K562 (cell line): ENCODE data around the gene HLA-DRB5. TPM values are rescaled to one million over a fixed set of nuclear protein-coding genes. Genes with fewer than 3 reads are reported as not detected.

Experiments
- ATAC-seq: fragments of 200-7000 bp; cut with Tn5 transposase; 3 replicates; pipeline ENCODE4 v1.9.1; 2020; ENCODE audit warnings: moderate library complexity
- BruUV-seq: library from RNA; stranded (reverse); fragments of 400-500 nt; replicated peaks from 2 replicates; lab custom pipeline; 2021; lab: Mats Ljungman, UMichigan
- CTCF ChIA-PET: fragments of 300-600 bp; formaldehyde crosslinking; extraction: SDS; loops from one replicate; lab custom pipeline; 2021; ENCODE audit warnings: low intra/inter-chr PET ratio; lab: Yijun Ruan, JAX
- POLR2A ChIA-PET: fragments of 300-600, 350-650 bp; sonication (Branson Sonifier 250); formaldehyde crosslinking; extraction: SDS; loops from one replicate; lab custom pipeline; 2021; ENCODE audit warnings: antibody characterized with exemption, inconsistent platforms; lab: Yijun Ruan, JAX
- DNase-seq, 4 experiments: peaks; one replicate each; pipeline versions ENCODE4 v3.0.0 to v3.0.0-alpha.2; 2011 to 2018; ENCODE audit warnings: low spot score in 3 of 4, mixed read lengths in 3 of 4; ENCODE audit errors: extremely low read depth in 1 of 4
- FAIRE-seq: peaks from 2 replicates; lab custom pipeline; 2011; peaks lifted over from hg19 to GRCh38; lab: Jason Lieb, UNC
- H2AFZ ChIP-seq: 2 replicates; pipeline ENCODE4 v1.6.0; 2011; ENCODE audit warnings: low read depth, low read length, control low read depth, inconsistent platforms
- H3K27ac ChIP-seq: fragments of 200-600 bp; 3 replicates; pipeline ENCODE4 v1.8.0; 2011; ENCODE audit warnings: low read depth, mild to moderate bottlenecking, control low read depth, inconsistent platforms, low read length, moderate library complexity, mixed read lengths; ENCODE audit errors: extremely low read depth
- H3K27me3 ChIP-seq, 2 experiments: fragments of 300-600 bp in 1 of 2; 2 replicates in 1 of 2; 3 replicates in 1 of 2; pipeline versions ENCODE4 v1.6.0 to v1.8.0; 2011; ENCODE audit warnings: inconsistent platforms in 2 of 2, low read length in 2 of 2, mild to moderate bottlenecking in 1 of 2, mixed read lengths in 1 of 2, moderate library complexity in 1 of 2; ENCODE audit not compliant: control insufficient read depth in 2 of 2, insufficient read depth in 2 of 2
- H3K36me3 ChIP-seq: fragments of 300-600 bp; 3 replicates; pipeline ENCODE4 v1.8.0; 2011; ENCODE audit warnings: mild to moderate bottlenecking, low read length, inconsistent platforms; ENCODE audit not compliant: control insufficient read depth, insufficient read depth
- H3K4me1 ChIP-seq, 2 experiments: fragments of 200-600 bp in 1 of 2; replicated peaks in 1 of 2; 2 replicates in 1 of 2; 3 replicates in 1 of 2; pipeline versions ENCODE4 v1.5.1 to v1.8.0; 2011; ENCODE audit warnings: inconsistent platforms in 2 of 2, low read length in 2 of 2, mild to moderate bottlenecking in 1 of 2, mixed read lengths in 1 of 2, moderate library complexity in 1 of 2; ENCODE audit not compliant: control insufficient read depth in 2 of 2, insufficient read depth in 2 of 2
- H3K4me2 ChIP-seq: 2 replicates; pipeline ENCODE4 v1.6.1; 2011; ENCODE audit warnings: low read length, control low read depth, inconsistent platforms, mixed read lengths; ENCODE audit not compliant: insufficient read depth
- H3K4me3 ChIP-seq: fragments of 200-600 bp; sonication (generic), shearing (Covaris generic); 2 replicates; pipeline ENCODE4 v1.5.1; 2016; ENCODE audit warnings: control low read depth, inconsistent platforms
- H3K79me2 ChIP-seq: fragments of 200-600 bp; 3 replicates; pipeline ENCODE4 v1.8.0; 2011; ENCODE audit warnings: low read length, inconsistent platforms; ENCODE audit not compliant: control insufficient read depth, insufficient read depth
- H3K9ac ChIP-seq, 2 experiments: 2 replicates each; pipeline versions ENCODE4 v1.6.0 to v1.6.1; 2011; ENCODE audit warnings: low read depth in 2 of 2, low read length in 2 of 2, control low read depth in 1 of 2, inconsistent platforms in 1 of 2, mild to moderate bottlenecking in 1 of 2, mixed read lengths in 1 of 2; ENCODE audit not compliant: insufficient read depth in 1 of 2
- H3K9me1 ChIP-seq: one replicate; pipeline ENCODE4 v1.6.0; 2011; ENCODE audit warnings: inconsistent platforms, mild to moderate bottlenecking, low read length, moderate library complexity; ENCODE audit not compliant: control insufficient read depth, insufficient read depth
- H3K9me3 ChIP-seq: replicated peaks from 2 replicates; pipeline ENCODE4 v1.5.1; 2011; ENCODE audit warnings: low read depth, low read length, inconsistent platforms; ENCODE audit not compliant: control insufficient read depth, insufficient read depth
- H4K20me1 ChIP-seq: replicated peaks from 2 replicates; pipeline ENCODE4 v1.6.1; 2011; ENCODE audit warnings: low read length, inconsistent platforms, mixed read lengths; ENCODE audit not compliant: control insufficient read depth, insufficient read depth
- ARID2 ChIP-seq: fragments of 450-650 bp; IDR thresholded peaks from 2 replicates; pipeline ENCODE4 v1.6.1; 2017; ENCODE audit warnings: antibody characterized with exemption, mild to moderate bottlenecking
- CC2D1A ChIP-seq: fragments of 450-650 bp; IDR thresholded peaks from 2 replicates; pipeline ENCODE4 v1.6.1; 2017; ENCODE audit warnings: mild to moderate bottlenecking
- CREBBP ChIP-seq: IDR thresholded peaks from one replicate; pipeline ENCODE4 v1.6.1; 2012; ENCODE audit warnings: low read depth, mild to moderate bottlenecking, control low read depth, inconsistent platforms, low read length
- FIP1L1 ChIP-seq: fragments of 200-400 bp; formaldehyde crosslinking; IDR thresholded peaks from 2 replicates; pipeline ENCODE4 v1.6.1; 2018; ENCODE audit warnings: mild to moderate bottlenecking, low read depth, low read length; ENCODE audit not compliant: poor library complexity, severe bottlenecking
- FOXK1 ChIP-seq: sonication (generic); formaldehyde crosslinking; IDR thresholded peaks from 2 replicates; pipeline ENCODE4 v1.8.0; 2022; ENCODE audit warnings: missing genetic modification reagents, mild to moderate bottlenecking, borderline replicate concordance
- MAFK ChIP-seq: IDR thresholded peaks from 2 replicates; pipeline ENCODE4 v1.6.1; 2011; ENCODE audit warnings: low read length, improper control_type of control experiment
- MEF2A ChIP-seq: IDR thresholded peaks from 2 replicates; pipeline ENCODE4 v1.6.1; 2011; ENCODE audit warnings: low read depth, mild to moderate bottlenecking, low read length, moderate library complexity; ENCODE audit not compliant: control insufficient read depth
- PYGO2 ChIP-seq: fragments of 450-650 bp; IDR thresholded peaks from 2 replicates; pipeline ENCODE4 v1.6.1; 2016; ENCODE audit warnings: mild to moderate bottlenecking, missing genetic modification characterization, moderate library complexity, missing compliant biosample characterization
- RFX5 ChIP-seq: IDR thresholded peaks from 2 replicates; pipeline ENCODE4 v1.6.1; 2011; ENCODE audit warnings: low read depth, mild to moderate bottlenecking, improper control_type of control experiment, low read length
- SFPQ ChIP-seq: fragments of 200-400 bp; formaldehyde crosslinking; IDR thresholded peaks from 2 replicates; pipeline ENCODE4 v1.6.1; 2017; ENCODE audit warnings: mild to moderate bottlenecking, low read depth, low read length, moderate library complexity
- THRAP3 ChIP-seq: fragments of 450-650 bp; IDR thresholded peaks from 2 replicates; pipeline ENCODE4 v1.6.1; 2016; ENCODE audit warnings: mild to moderate bottlenecking, inconsistent platforms, borderline replicate concordance
- ZNF280B ChIP-seq: fragments of 250-450 bp; sonication (Bioruptor Pico); IDR thresholded peaks from 2 replicates; pipeline ENCODE4 v1.5.1; 2021; ENCODE audit warnings: mild to moderate bottlenecking
- ZNF76 ChIP-seq: fragments of 250-450 bp; sonication (Bioruptor Pico); IDR thresholded peaks from 2 replicates; pipeline ENCODE4 v1.4.0; 2020; ENCODE audit warnings: mild to moderate bottlenecking, moderate library complexity, borderline replicate concordance
- whole genome bisulfite sequencing: fragments of 100-300 bp; shearing (Covaris generic); methylation state at CpG from one replicate; pipeline ENCODE4 v1.1.6; 2016; ENCODE audit warnings: low coverage, mixed read lengths; ENCODE audit not compliant: insufficient coverage; ENCODE audit errors: missing lambda C conversion rate; 5-methylcytosine and 5-hydroxymethylcytosine counted together
- in situ Hi-C: fragments of 300-500 bp; cut with MboI; formaldehyde crosslinking; loops from 4 replicates; pipeline ENCODE4 v1.15.0; 2018; ENCODE audit warnings: inconsistent platforms, mixed read lengths
- intact Hi-C: fragments of 100-400 bp; cut with micrococcal nuclease; formaldehyde crosslinking; loops from 2 replicates; pipeline ENCODE4 v1.14.2; 2022
- polyA plus RNA-seq, 8 experiments: library from polyadenylated mRNA; depleted of rRNA in 4 of 8; stranded (reverse) in 5 of 8; unstranded in 3 of 8; fragments of >200 nt; fragmentation: Nextera tagmentation in 2 of 8; fragmentation: Illumina TruSeq in 1 of 8; extraction: Ambion mirVana in 2 of 8; extraction: Trizol in 1 of 8; gene quantifications; 2 replicates each; pipeline versions ENCODE4 v1.2.1 to v1.2.3, GENCODE V29; 2011 to 2014; ENCODE audit warnings: inconsistent platforms in 1 of 8, missing spikeins in 1 of 8
- total RNA-seq, 7 experiments: library from RNA; depleted of rRNA in 6 of 7; stranded (reverse); fragments of >200 nt in 6 of 7; fragmentation: Illumina TruSeq in 2 of 7; extraction: Trizol in 2 of 7; gene quantifications; 2 replicates each; pipeline versions ENCODE4 v1.2.1 to v1.2.3, GENCODE V29; 2011 to 2021; ENCODE audit warnings: low replicate concordance in 1 of 7

Gene HLA-DRB5
- total and polyA plus RNA-seq, 9 of the 15 experiments (the other 6 are each of a cell fraction or from before 2014, with no cell fraction given): not detected

GRCh38 chr6:32570363-32570905 is 40.3 kb upstream of the HLA-DRB5 start:
- in situ Hi-C loops (no loop called here), intact Hi-C loops (loop anchor here (10.0 kb wide), 1 partner anchor 86 kb away; no protein-coding TSS in a partner anchor)
- ATAC-seq (no peak), DNase-seq (no peak), FAIRE-seq (no peak)
- Histone ChIP-seq H3K79me2 (no peaks in the 10 kb centered on the region), H4K20me1 (no peaks in the 10 kb centered on the region), H2AFZ (no peak overlapping the region), H3K4me2 (no peak overlapping the region), H3K4me1 (no peaks in the 10 kb centered on the region), H3K9me3 (no peaks in the 10 kb centered on the region), H3K9me1 (no peaks in the 10 kb centered on the region), H3K27ac (no peak overlapping the region), H3K36me3 (no peaks in the 10 kb centered on the region), H3K9ac (no peak overlapping the region), H3K4me3 (no peak overlapping the region), H3K27me3 (no peaks in the 10 kb centered on the region)
- 0% methylated on average over 2 of the region's 4 CpGs for WGBS
- CTCF ChIA-PET: no interaction called here
- TF ChIP-seq CREBBP: no peak
- TF ChIP-seq MAFK: no peak
- TF ChIP-seq THRAP3: no peak
- POLR2A ChIA-PET: no interaction called here
- BruUV-seq: no TSS peak

- Histone ChIP-seq H3K4me3 (no peak overlapping the region), H3K4me1 (no peaks in the 10 kb centered on the region), H3K9me1 (no peaks in the 10 kb centered on the region), H3K27ac (no peak overlapping the region), H3K4me2 (no peak overlapping the region), H3K9me3 (no peaks in the 10 kb centered on the region), H3K36me3 (no peaks in the 10 kb centered on the region), H4K20me1 (no peaks in the 10 kb centered on the region), H2AFZ (no peak overlapping the region), H3K9ac (no peak overlapping the region), H3K27me3 (no peaks in the 10 kb centered on the region), H3K79me2 (no peaks in the 10 kb centered on the region)
- intact Hi-C loops (no loop called here), in situ Hi-C loops (loop anchor here (5.0 kb wide), 1 partner anchor 86 kb away; no protein-coding TSS in a partner anchor)
- ChIA-PET POLR2A (no interaction called here), CTCF (no interaction called here)
- no TSS peak for BruUV-seq
- DNase-seq: no peak
- WGBS: 0% methylated on average over 2 of the region's 6 CpGs
- no peak for ATAC-seq
- FAIRE-seq: no peak
- TF ChIP-seq CC2D1A (no peak), RFX5 (no peak), FIP1L1 (no peak), PYGO2 (tag) (no peak), ZNF280B (no peak), SFPQ (no peak), MEF2A (no peak), ARID2 (no peak), ZNF76 (CRISPR knock-in tag) (no peak), FOXK1 (CRISPR knock-in tag) (no peak)
Observed at GRCh38 chr6:32568561-32568960, 38.5 kb upstream of the HLA-DRB5 start.
